GM12878 (cell line): ENCODE results near the gene IL16. TPM values are rescaled to one million over a fixed set of nuclear protein-coding genes. Genes with fewer than 3 reads are reported as not detected.

Source experiments
- BCL11A ChIP-seq: IDR thresholded peaks from 2 replicates; pipeline ENCODE4 v1.6.1; 2011; ENCODE audit warnings: low read depth, low read length
- BHLHE40 ChIP-seq, 2 experiments: fragments of 450-650 bp in 1 of 2; IDR thresholded peaks; 2 replicates each; pipeline ENCODE4 v1.6.1; 2011 to 2017; ENCODE audit warnings: low read depth in 2 of 2, borderline replicate concordance in 1 of 2, improper control_type of control experiment in 1 of 2, low read length in 1 of 2, mild to moderate bottlenecking in 1 of 2
- CBFB ChIP-seq: IDR thresholded peaks from 2 replicates; pipeline ENCODE4 v1.6.1; 2016; ENCODE audit warnings: antibody characterized with exemption, low read depth
- CBX5 ChIP-seq: sonication (generic); IDR thresholded peaks from 2 replicates; pipeline ENCODE4 v1.6.1; 2016; ENCODE audit warnings: low read depth, moderate library complexity, mild to moderate bottlenecking, inconsistent platforms
- EP300 ChIP-seq, 2 experiments: fragments of 150-350 bp in 1 of 2; IDR thresholded peaks; 2 replicates each; pipeline ENCODE4 v1.6.1; 2011 to 2012; ENCODE audit warnings: low read depth in 2 of 2, low read length in 2 of 2, borderline replicate concordance in 1 of 2, improper control_type of control experiment in 1 of 2, inconsistent platforms in 1 of 2; ENCODE audit not compliant: control insufficient read depth in 1 of 2
- ESRRA ChIP-seq: IDR thresholded peaks from 2 replicates; pipeline ENCODE4 v1.6.1; 2012; ENCODE audit warnings: mild to moderate bottlenecking, low read length, improper control_type of control experiment
- FOS ChIP-seq: IDR thresholded peaks from 3 replicates; pipeline ENCODE4 v1.6.1; 2011; ENCODE audit warnings: borderline replicate concordance; ENCODE audit not compliant: insufficient read length; ENCODE audit errors: extremely low read depth
- HDAC2 ChIP-seq: fragments of 200-600 bp; sonication (generic); IDR thresholded peaks from 2 replicates; pipeline ENCODE4 v1.6.1; 2017
- HDGF ChIP-seq: fragments of 450-650 bp; IDR thresholded peaks from 2 replicates; pipeline ENCODE4 v1.6.1; 2016; ENCODE audit warnings: antibody characterized with exemption
- IKZF1 ChIP-seq: fragments of 450-650 bp; conservative IDR thresholded peaks from 2 replicates; pipeline ENCODE4 v1.6.1; 2017; ENCODE audit warnings: antibody characterized with exemption, mild to moderate bottlenecking
- KLF5 ChIP-seq: fragments of 450-650 bp; IDR thresholded peaks from 2 replicates; pipeline ENCODE4 v1.6.1; 2014; ENCODE audit warnings: mild to moderate bottlenecking; ENCODE audit not compliant: partially characterized antibody
- MEF2B ChIP-seq: fragments of 450-650 bp; IDR thresholded peaks from 2 replicates; pipeline ENCODE4 v1.6.1; 2018; ENCODE audit warnings: mild to moderate bottlenecking, moderate library complexity; ENCODE audit not compliant: partially characterized antibody, poor library complexity, severe bottlenecking
- NFXL1 ChIP-seq: fragments of 450-650 bp; IDR thresholded peaks from 2 replicates; pipeline ENCODE4 v1.6.1; 2017; ENCODE audit warnings: antibody characterized with exemption, mild to moderate bottlenecking, borderline replicate concordance
- NFYB ChIP-seq: IDR thresholded peaks from 2 replicates; pipeline ENCODE4 v1.6.1; 2011; ENCODE audit warnings: low read depth, mild to moderate bottlenecking, low read length, improper control_type of control experiment, moderate library complexity; ENCODE audit not compliant: insufficient read depth
- PAX5 ChIP-seq: IDR thresholded peaks from 2 replicates; pipeline ENCODE4 v1.6.1; 2011; ENCODE audit warnings: low read depth, low read length, borderline replicate concordance
- PAX8 ChIP-seq: fragments of 450-650 bp; IDR thresholded peaks from 2 replicates; pipeline ENCODE4 v1.6.1; 2017; ENCODE audit warnings: mild to moderate bottlenecking, moderate library complexity
- POLR2AphosphoS2 ChIP-seq: IDR thresholded peaks from 2 replicates; pipeline ENCODE4 v1.6.1; 2011; ENCODE audit warnings: low read depth, mild to moderate bottlenecking, low read length, improper control_type of control experiment, moderate library complexity
- RB1 ChIP-seq: fragments of 450-650 bp; formaldehyde crosslinking; IDR thresholded peaks from 2 replicates; pipeline ENCODE4 v1.6.1; 2017; ENCODE audit warnings: mild to moderate bottlenecking, borderline replicate concordance
- RUNX3 ChIP-seq: IDR thresholded peaks from 2 replicates; pipeline ENCODE4 v1.6.1; 2012; ENCODE audit warnings: low read length, inconsistent platforms
- SMC3 ChIP-seq: IDR thresholded peaks from 2 replicates; pipeline ENCODE4 v1.6.1; 2011; ENCODE audit warnings: low read length, improper control_type of control experiment, borderline replicate concordance
- TARDBP ChIP-seq: IDR thresholded peaks from 2 replicates; pipeline ENCODE4 v1.6.1; 2016; ENCODE audit warnings: borderline replicate concordance
- TCF12 ChIP-seq: IDR thresholded peaks from 2 replicates; pipeline ENCODE4 v1.6.1; 2011; ENCODE audit warnings: low read depth, mild to moderate bottlenecking, low read length
- ZNF217 ChIP-seq: fragments of 450-650 bp; IDR thresholded peaks from 2 replicates; pipeline ENCODE4 v1.6.1; 2017; ENCODE audit warnings: antibody characterized with exemption, mild to moderate bottlenecking
- ZZZ3 ChIP-seq: IDR thresholded peaks from 2 replicates; pipeline ENCODE4 v1.6.1; 2011; ENCODE audit warnings: low read depth; ENCODE audit not compliant: control insufficient read depth, insufficient read length
- polyA plus RNA-seq, 11 experiments: library from polyadenylated mRNA; depleted of rRNA in 4 of 11; unstranded in 6 of 11; stranded (reverse) in 5 of 11; fragments of >200 nt; fragmentation: Nextera tagmentation in 4 of 11; fragmentation: Illumina TruSeq in 1 of 11; extraction: Ambion mirVana in 4 of 11; extraction: Trizol in 1 of 11; gene quantifications; 1 replicate in 1 of 11; 2 replicates in 10 of 11; pipeline versions ENCODE4 v1.2.1 to v1.2.3, GENCODE V29; 2011 to 2016; ENCODE audit warnings: inconsistent platforms in 2 of 11, missing spikeins in 2 of 11, low read depth in 1 of 11
- total RNA-seq, 4 experiments: library from RNA; depleted of rRNA in 3 of 4; stranded (reverse); fragments of >200 nt in 3 of 4; fragmentation: Illumina TruSeq in 1 of 4; extraction: Trizol in 1 of 4; gene quantifications; 2 replicates each; pipeline versions ENCODE4 v1.2.1 to v1.2.3, GENCODE V29; 2013 to 2021
- TF ChIP-seq, protein P1 (sequence below): IDR thresholded peaks from 2 replicates; pipeline ENCODE4 v1.6.1; 2012; ENCODE audit warnings: low read depth, low read length, improper control_type of control experiment
- TF ChIP-seq, protein P2 (sequence below): IDR thresholded peaks from 2 replicates; pipeline ENCODE4 v1.6.1; 2011; ENCODE audit warnings: borderline replicate concordance, low read depth, mild to moderate bottlenecking, moderate library complexity, mixed read lengths, low read length; ENCODE audit not compliant: insufficient read depth; ENCODE audit errors: extremely low read length
- TF ChIP-seq, protein P3 (sequence below): fragments of 150-350 bp; IDR thresholded peaks from 2 replicates; pipeline ENCODE4 v1.6.1; 2014; ENCODE audit warnings: mild to moderate bottlenecking, low read depth, low read length
- TF ChIP-seq, protein P4 (sequence below): IDR thresholded peaks from 2 replicates; pipeline ENCODE4 v1.6.1; 2011; ENCODE audit warnings: borderline replicate concordance, low read depth, mild to moderate bottlenecking, moderate library complexity, low read length; ENCODE audit not compliant: insufficient read depth, poor library complexity, severe bottlenecking

Gene IL16
- total and polyA plus RNA-seq, 10 of the 15 experiments (the other 5 are each of a cell fraction or from before 2014, with no cell fraction given) = 21.7 to 206 (median 44.5) TPM

DNA sequence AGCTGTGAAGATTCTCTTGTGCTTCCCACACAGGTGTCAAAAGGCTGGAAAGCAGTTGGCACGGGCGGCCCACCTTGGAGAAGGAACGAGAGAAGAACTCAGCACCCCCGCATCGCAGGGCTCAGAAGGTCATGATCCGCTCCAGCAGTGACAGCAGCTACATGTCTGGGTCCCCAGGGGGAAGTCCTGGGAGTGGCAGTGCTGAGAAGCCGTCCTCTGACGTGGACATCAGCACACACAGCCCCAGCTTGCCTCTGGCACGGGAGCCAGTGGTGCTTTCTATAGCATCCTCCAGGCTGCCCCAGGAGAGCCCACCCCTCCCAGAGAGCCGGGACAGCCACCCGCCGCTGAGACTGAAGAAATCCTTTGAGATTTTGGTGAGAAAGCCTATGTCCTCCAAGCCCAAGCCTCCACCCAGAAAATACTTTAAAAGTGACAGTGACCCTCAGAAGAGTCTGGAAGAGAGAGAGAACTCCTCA, 95.9 kb downstream of the IL16 start (continued):
- TF ChIP-seq NFYB (no peak), TARDBP (no peak), RUNX3 (no peak), SMC3 (peak; percentile 29; the same call in 1 of the 2 replicates), KLF5 (no peak), EP300 (IDR thresholded peaks at IDR 0.05; ENCODE audit: borderline replicate concordance in 1 of 2, control insufficient read depth in 1 of 2, low read depth in 2 of 2, low read length in 2 of 2) (peak; percentile 41 to 75; a peak in 3 of 4 replicates), BHLHE40 (IDR thresholded peaks at IDR 0.05; ENCODE audit: borderline replicate concordance in 1 of 2, low read depth in 2 of 2, low read length in 1 of 2) (peak; percentile 90 to 97), IKZF1 (peak; percentile 93), CBX5 (no peak), ZZZ3 (no peak), FOS (no peak), BCL11A (0 out of 2 replicates have a peak, but pooled peaks have one; percentile 39), NFXL1 (no peak), RB1 (0 out of 2 replicates have a peak, but pooled peaks have one; percentile 54), ESRRA (no peak), PAX8 (no peak), TCF12 (peak; percentile 87), MEF2B (peak; percentile 97), POLR2AphosphoS2 (no peak; the same call in none of the 2 replicates), HDGF (0 out of 2 replicates have a peak, but pooled peaks have one; percentile 34), ZNF217 (no peak), PAX5 (peak; percentile 76; the same call in 1 of the 2 replicates), HDAC2 (no peak), CBFB (peak; percentile 66)
- TF ChIP-seq, protein P1, sequence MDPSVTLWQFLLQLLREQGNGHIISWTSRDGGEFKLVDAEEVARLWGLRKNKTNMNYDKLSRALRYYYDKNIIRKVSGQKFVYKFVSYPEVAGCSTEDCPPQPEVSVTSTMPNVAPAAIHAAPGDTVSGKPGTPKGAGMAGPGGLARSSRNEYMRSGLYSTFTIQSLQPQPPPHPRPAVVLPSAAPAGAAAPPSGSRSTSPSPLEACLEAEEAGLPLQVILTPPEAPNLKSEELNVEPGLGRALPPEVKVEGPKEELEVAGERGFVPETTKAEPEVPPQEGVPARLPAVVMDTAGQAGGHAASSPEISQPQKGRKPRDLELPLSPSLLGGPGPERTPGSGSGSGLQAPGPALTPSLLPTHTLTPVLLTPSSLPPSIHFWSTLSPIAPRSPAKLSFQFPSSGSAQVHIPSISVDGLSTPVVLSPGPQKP = no peak
- TF ChIP-seq, protein P2, sequence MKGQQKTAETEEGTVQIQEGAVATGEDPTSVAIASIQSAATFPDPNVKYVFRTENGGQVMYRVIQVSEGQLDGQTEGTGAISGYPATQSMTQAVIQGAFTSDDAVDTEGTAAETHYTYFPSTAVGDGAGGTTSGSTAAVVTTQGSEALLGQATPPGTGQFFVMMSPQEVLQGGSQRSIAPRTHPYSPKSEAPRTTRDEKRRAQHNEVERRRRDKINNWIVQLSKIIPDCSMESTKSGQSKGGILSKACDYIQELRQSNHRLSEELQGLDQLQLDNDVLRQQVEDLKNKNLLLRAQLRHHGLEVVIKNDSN = no peak
- TF ChIP-seq, protein P3, sequence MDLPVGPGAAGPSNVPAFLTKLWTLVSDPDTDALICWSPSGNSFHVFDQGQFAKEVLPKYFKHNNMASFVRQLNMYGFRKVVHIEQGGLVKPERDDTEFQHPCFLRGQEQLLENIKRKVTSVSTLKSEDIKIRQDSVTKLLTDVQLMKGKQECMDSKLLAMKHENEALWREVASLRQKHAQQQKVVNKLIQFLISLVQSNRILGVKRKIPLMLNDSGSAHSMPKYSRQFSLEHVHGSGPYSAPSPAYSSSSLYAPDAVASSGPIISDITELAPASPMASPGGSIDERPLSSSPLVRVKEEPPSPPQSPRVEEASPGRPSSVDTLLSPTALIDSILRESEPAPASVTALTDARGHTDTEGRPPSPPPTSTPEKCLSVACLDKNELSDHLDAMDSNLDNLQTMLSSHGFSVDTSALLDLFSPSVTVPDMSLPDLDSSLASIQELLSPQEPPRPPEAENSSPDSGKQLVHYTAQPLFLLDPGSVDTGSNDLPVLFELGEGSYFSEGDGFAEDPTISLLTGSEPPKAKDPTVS = no peak
- TF ChIP-seq, protein P4, sequence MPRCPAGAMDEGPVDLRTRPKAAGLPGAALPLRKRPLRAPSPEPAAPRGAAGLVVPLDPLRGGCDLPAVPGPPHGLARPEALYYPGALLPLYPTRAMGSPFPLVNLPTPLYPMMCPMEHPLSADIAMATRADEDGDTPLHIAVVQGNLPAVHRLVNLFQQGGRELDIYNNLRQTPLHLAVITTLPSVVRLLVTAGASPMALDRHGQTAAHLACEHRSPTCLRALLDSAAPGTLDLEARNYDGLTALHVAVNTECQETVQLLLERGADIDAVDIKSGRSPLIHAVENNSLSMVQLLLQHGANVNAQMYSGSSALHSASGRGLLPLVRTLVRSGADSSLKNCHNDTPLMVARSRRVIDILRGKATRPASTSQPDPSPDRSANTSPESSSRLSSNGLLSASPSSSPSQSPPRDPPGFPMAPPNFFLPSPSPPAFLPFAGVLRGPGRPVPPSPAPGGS = peak; percentile 87
